Measurements from ENCODE around the gene INCENP. TPM values are rescaled to one million over a fixed set of nuclear protein-coding genes. Genes with fewer than 3 reads are reported as not detected.
"Not testable (repeated sequence)": the region's sequence is repeated elsewhere in the genome, so short reads cannot be mapped to it uniquely, and the experiment has no call there.

INCENP gene
- total RNA-seq, result 10 to 100 TPM; 29.9 to 36.1 (median 32.6) TPM
- long read RNA-seq, donor 1, partial matches to known transcripts, result 2 of 4 reads
- long read RNA-seq, donor 1, other reads (novel, unspliced or antisense), result 2 of 4 reads
- long read RNA-seq, donor 2, partial matches to known transcripts, result 1 of 3 reads
- long read RNA-seq, donor 2, other reads (novel, unspliced or antisense), result 2 of 3 reads

GRCh38 chr11:62123669-62124185 lies at the start of gene INCENP:
Gene INCENP, plus strand, starts transcription at chr11:62124011. Its CDS starts 4,151 bp downstream, at chr11:62128162.
- Histone ChIP-seq H3K9me3 (no peaks in the 10 kb centered on the region), H3K4me3 (peak within 1 kb of the TSS; percentile 84), H3K36me3 (ENCODE audit: low read depth) (peaks cover 3% of the 10 kb centered on the region), H3K4me1 (ENCODE audit: low read depth) (peaks cover 11% of the 10 kb centered on the region)
- intact Hi-C loops (cut with DNase I, micrococcal nuclease), result no loop called here
- ATAC-seq (peak; percentile 99), DNase-seq (peak; percentile 94 to 98 (median 97))
- no peak for TF ChIP-seq CTCF (IDR thresholded peaks at IDR 0.05)

GRCh38 chr11:62075438-62075837 lies 48.4 kb upstream of the INCENP start:
- Histone ChIP-seq H3K4me1 (ENCODE audit: low read depth) (no peaks in the 10 kb centered on the region), H3K4me3 (no peak overlapping the region), H3K9me3 (no peaks in the 10 kb centered on the region), H3K36me3 (ENCODE audit: low read depth) (no peaks in the 10 kb centered on the region)
- DNase-seq, result no peak
- ATAC-seq, result no peak
- no peak for TF ChIP-seq CTCF (IDR thresholded peaks at IDR 0.05)
- intact Hi-C loops (cut with DNase I, micrococcal nuclease), result no loop called here

GRCh38 chr11:62077132-62077531 lies 46.7 kb upstream of the INCENP start:
- Histone ChIP-seq H3K36me3 (ENCODE audit: low read depth) (no peaks in the 10 kb centered on the region), H3K4me1 (ENCODE audit: low read depth) (no peaks in the 10 kb centered on the region), H3K4me3 (no peak overlapping the region), H3K9me3 (no peaks in the 10 kb centered on the region)
- intact Hi-C loops (cut with DNase I, micrococcal nuclease), result no loop called here
- TF ChIP-seq CTCF (IDR thresholded peaks at IDR 0.05), result no peak
- ATAC-seq (no peak), DNase-seq (no peak)

GRCh38 chr11:62081378-62082291 lies 42.2 kb upstream of the INCENP start:
- DNase-seq (peak; percentile 74 to 81 (median 80)), ATAC-seq (peak; percentile 96)
- no peaks in the 10 kb centered on the region for H3K9me3 ChIP-seq
- intact Hi-C loops (cut with DNase I, micrococcal nuclease), result loop anchor here in 1 of 2 donors (5.0 kb wide), 1 partner anchor 184 kb away; no protein-coding TSS in a partner anchor
- no peak overlapping the region for H3K4me3 ChIP-seq
- H3K4me1 ChIP-seq (ENCODE audit: low read depth), result no peaks in the 10 kb centered on the region
- no peaks in the 10 kb centered on the region for H3K36me3 ChIP-seq (ENCODE audit: low read depth)
- peak; percentile 61 for TF ChIP-seq CTCF (IDR thresholded peaks at IDR 0.05)

GRCh38 chr11:62082292-62082657 lies 41.5 kb upstream of the INCENP start:
- no peak for TF ChIP-seq CTCF (IDR thresholded peaks at IDR 0.05)
- intact Hi-C loops (cut with DNase I, micrococcal nuclease), result loop anchor here in 1 of 2 donors (5.0 kb wide), 1 partner anchor 185 kb away; no protein-coding TSS in a partner anchor
- Histone ChIP-seq H3K9me3 (peaks cover 2% of the 10 kb centered on the region), H3K36me3 (ENCODE audit: low read depth) (no peaks in the 10 kb centered on the region), H3K4me3 (no peak overlapping the region), H3K4me1 (ENCODE audit: low read depth) (no peaks in the 10 kb centered on the region)
- ATAC-seq (no peak), DNase-seq (no peak)

- H3K36me3 ChIP-seq (ENCODE audit: low read depth); ATAC-seq; H3K4me1 ChIP-seq (ENCODE audit: low read depth); DNase-seq; H3K4me3 ChIP-seq: not testable (repeated sequence)
- intact Hi-C loops (cut with DNase I, micrococcal nuclease), result loop anchor here in 1 of 2 donors (5.0 kb wide), 1 partner anchor 188 kb away; no protein-coding TSS in a partner anchor
- H3K9me3 ChIP-seq, result peaks cover 20% of the 10 kb centered on the region
Measured at GRCh38 chr11:62084801-62085200, 39.0 kb upstream of the INCENP start.
